KMS-11 (cell line): ENCODE data around the gene OR5L2.

ENCODE experiments used
- H2AFZ ChIP-seq: fragments of 200-600 bp; sonication (generic); 2 replicates; pipeline ENCODE4 v1.6.1; 2016; ENCODE audit warnings: antibody characterized with exemption, mixed run types, low read depth
- H3K27ac ChIP-seq: fragments of 200-600 bp; sonication (generic); 2 replicates; pipeline ENCODE4 v1.6.1; 2016; ENCODE audit warnings: mild to moderate bottlenecking, mixed run types
- H3K27me3 ChIP-seq: fragments of 200-600 bp; sonication (generic); 2 replicates; pipeline ENCODE4 v1.6.1; 2017; ENCODE audit warnings: mild to moderate bottlenecking, low read depth, mixed run types, moderate library complexity; ENCODE audit not compliant: insufficient read depth
- H3K36me3 ChIP-seq: fragments of 200-600 bp; sonication (generic); 2 replicates; pipeline ENCODE4 v1.6.1; 2017; ENCODE audit warnings: mild to moderate bottlenecking, mixed run types; ENCODE audit not compliant: insufficient read depth
- H3K4me1 ChIP-seq: fragments of 200-600 bp; sonication (generic); 2 replicates; pipeline ENCODE4 v1.6.1; 2016; ENCODE audit warnings: mild to moderate bottlenecking, low read depth, mixed run types; ENCODE audit not compliant: poor library complexity, severe bottlenecking
- H3K4me2 ChIP-seq: fragments of 200-600 bp; sonication (generic); 2 replicates; pipeline ENCODE4 v1.7.0; 2016; ENCODE audit warnings: mild to moderate bottlenecking, mixed run types
- H3K4me3 ChIP-seq: fragments of 200-600 bp; sonication (generic); IDR thresholded peaks from 2 replicates; pipeline ENCODE4 v1.6.1; 2017; ENCODE audit warnings: low read depth, low read length, mixed read lengths; ENCODE audit not compliant: insufficient read depth
- H3K79me2 ChIP-seq: fragments of 200-600 bp; sonication (generic); 2 replicates; pipeline ENCODE4 v1.6.1; 2016; ENCODE audit warnings: low read depth, mixed run types; ENCODE audit not compliant: insufficient read depth
- H3K9ac ChIP-seq: fragments of 200-600 bp; sonication (generic); 2 replicates; pipeline ENCODE4 v1.6.1; 2016; ENCODE audit warnings: mild to moderate bottlenecking, mixed run types
- H4K20me1 ChIP-seq: fragments of 200-600 bp; sonication (generic); 2 replicates; pipeline ENCODE4 v1.6.1; 2016; ENCODE audit warnings: mild to moderate bottlenecking, mixed run types; ENCODE audit not compliant: insufficient read depth
- CTCF ChIP-seq: fragments of 200-600 bp; sonication (generic); conservative IDR thresholded peaks from 2 replicates; pipeline ENCODE4 v1.6.1; 2017; ENCODE audit warnings: low read depth, mild to moderate bottlenecking, antibody characterized with exemption, low read length, moderate library complexity, mixed read lengths

The OR5L2 gene

DNA sequence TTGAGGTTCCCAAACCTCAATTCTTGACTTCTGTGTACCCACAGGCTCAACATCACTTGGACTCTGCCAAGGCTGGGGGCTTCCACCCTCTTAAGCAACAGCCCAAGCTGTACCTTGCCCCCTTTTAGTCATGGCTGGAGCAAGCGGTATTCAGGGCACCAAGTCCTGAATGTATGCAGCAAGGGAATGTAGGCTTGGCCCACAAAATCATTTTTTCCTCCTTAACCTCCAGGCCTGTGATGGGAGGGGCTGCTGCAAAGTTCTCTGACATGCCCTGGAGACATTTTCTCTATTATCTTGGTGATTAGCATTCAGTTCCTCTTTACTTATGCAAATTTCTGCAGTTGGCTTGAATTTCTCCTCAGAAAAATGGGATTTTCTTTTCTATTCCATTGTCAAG, 20.8 kb upstream of the OR5L2 start:
- H3K4me2 ChIP-seq = no peak overlapping the region
- H3K27ac ChIP-seq = no peak overlapping the region
- no peaks in the 10 kb centered on the region for H3K27me3 ChIP-seq
- H3K36me3 ChIP-seq = no peaks in the 10 kb centered on the region
- no peak for TF ChIP-seq CTCF
- no peak overlapping the region for H3K4me3 ChIP-seq
- H3K79me2 ChIP-seq = no peaks in the 10 kb centered on the region
- H3K9ac ChIP-seq = no peak overlapping the region
- no peaks in the 10 kb centered on the region for H3K4me1 ChIP-seq
- no peaks in the 10 kb centered on the region for H4K20me1 ChIP-seq
- no peak overlapping the region for H2AFZ ChIP-seq

DNA sequence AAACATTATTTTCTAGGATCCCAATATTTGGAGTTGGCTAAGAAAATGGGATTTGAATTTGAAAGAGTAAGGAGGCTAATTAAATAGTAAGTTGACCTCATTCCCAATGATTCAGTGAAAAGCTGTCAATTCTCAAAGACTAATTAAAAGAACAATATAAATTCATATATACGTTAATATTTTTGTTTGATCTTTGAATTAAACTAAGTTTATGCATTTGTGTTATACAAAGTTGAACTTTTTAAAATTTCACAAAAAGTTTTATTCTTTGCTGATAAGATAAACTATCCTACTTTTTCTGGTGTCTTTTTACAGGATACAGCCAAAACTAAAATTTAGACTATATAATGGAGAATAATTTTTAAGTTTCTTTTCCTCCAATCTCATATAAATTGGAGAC, 16.0 kb upstream of the OR5L2 start, which contains the start of gene OR5L1:
Gene OR5L1 (plus strand): TSS at position 301 of the 400 bp plus-strand sequence. CDS start 100 bp downstream, outside the sequence.
- H3K9ac ChIP-seq = no peak within 1 kb of the TSS
- no peaks in the 10 kb centered on the region for H3K36me3 ChIP-seq
- H3K4me1 ChIP-seq = no peaks in the 10 kb centered on the region
- H4K20me1 ChIP-seq = no peaks in the 10 kb centered on the region
- no peaks in the 10 kb centered on the region for H3K27me3 ChIP-seq
- H3K4me3 ChIP-seq = no peak within 1 kb of the TSS
- TF ChIP-seq CTCF = no peak
- H3K27ac ChIP-seq = no peak within 1 kb of the TSS
- no peaks in the 10 kb centered on the region for H3K79me2 ChIP-seq
- no peak within 1 kb of the TSS for H2AFZ ChIP-seq
- no peak within 1 kb of the TSS for H3K4me2 ChIP-seq

DNA sequence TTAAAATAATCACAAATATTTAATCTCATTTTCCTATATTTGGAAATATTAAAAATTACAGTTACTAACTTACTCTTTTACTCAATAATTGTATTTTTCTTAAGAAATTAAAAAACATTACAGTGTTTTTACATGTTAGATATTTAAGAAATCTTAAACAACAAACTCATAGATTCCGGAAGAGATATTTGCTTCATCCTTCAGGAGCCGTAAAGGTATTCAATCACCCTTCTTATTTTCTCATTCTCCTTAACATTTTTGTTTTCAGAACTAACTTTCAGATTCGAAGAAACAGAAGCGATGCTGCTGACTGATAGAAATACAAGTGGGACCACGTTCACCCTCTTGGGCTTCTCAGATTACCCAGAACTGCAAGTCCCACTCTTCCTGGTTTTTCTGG, 7.7 kb upstream of the OR5L2 start, which contains the start of gene OR5D18:
Gene OR5D18 (plus strand): TSS at position 301 of the 400 bp plus-strand sequence. CDS start 0 bp downstream, at position 301.
- Histone ChIP-seq H3K4me1 (no peaks in the 10 kb centered on the region), H3K27me3 (no peaks in the 10 kb centered on the region), H4K20me1 (no peaks in the 10 kb centered on the region), H3K79me2 (no peaks in the 10 kb centered on the region), H3K4me2 (no peak within 1 kb of the TSS), H3K9ac (no peak within 1 kb of the TSS), H3K4me3 (no peak within 1 kb of the TSS), H2AFZ (no peak within 1 kb of the TSS), H3K27ac (no peak within 1 kb of the TSS), H3K36me3 (no peaks in the 10 kb centered on the region)
- TF ChIP-seq CTCF = no peak

DNA sequence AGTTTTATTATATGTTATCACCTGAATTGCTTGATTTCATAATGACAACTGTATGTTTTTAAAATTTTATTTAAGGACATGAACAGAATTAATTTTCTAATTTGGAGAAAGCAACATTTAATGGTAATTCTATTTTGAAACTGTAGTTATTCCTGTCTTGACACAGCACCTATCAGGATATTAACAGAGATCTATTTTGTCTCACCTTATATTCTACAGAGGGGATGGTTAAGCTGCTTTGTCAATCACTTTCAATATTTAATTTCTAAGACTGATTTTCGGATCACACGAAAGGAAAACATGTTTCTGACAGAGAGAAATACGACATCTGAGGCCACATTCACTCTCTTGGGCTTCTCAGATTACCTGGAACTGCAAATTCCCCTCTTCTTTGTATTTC, 11.4 kb downstream of the OR5L2 start, which contains the start of gene OR5D16:
Gene OR5D16 (plus strand): TSS at position 301 of the 400 bp plus-strand sequence. CDS start 0 bp downstream, at position 301.
- H2AFZ ChIP-seq = no peak within 1 kb of the TSS
- H3K9ac ChIP-seq = no peak within 1 kb of the TSS
- H4K20me1 ChIP-seq = no peaks in the 10 kb centered on the region
- H3K4me1 ChIP-seq = no peaks in the 10 kb centered on the region
- no peak for TF ChIP-seq CTCF
- H3K4me2 ChIP-seq = no peak within 1 kb of the TSS
- no peaks in the 10 kb centered on the region for H3K36me3 ChIP-seq
- no peaks in the 10 kb centered on the region for H3K79me2 ChIP-seq
- no peak within 1 kb of the TSS for H3K27ac ChIP-seq
- no peak within 1 kb of the TSS for H3K4me3 ChIP-seq
- H3K27me3 ChIP-seq = no peaks in the 10 kb centered on the region
